PC-3 (cell line): ENCODE measurements around the gene ZBTB7C.

Experiments
- EZH2 ChIP-seq: fragments of 300-600 bp; sonication (generic); IDR thresholded peaks from one replicate; pipeline ENCODE4 v1.6.1; 2017; ENCODE audit warnings: antibody characterized with exemption, mild to moderate bottlenecking, low read length; ENCODE audit not compliant: unreplicated experiment
- TF ChIP-seq, protein P1 (sequence below): fragments of 300-600 bp; sonication (generic); conservative IDR thresholded peaks from 2 replicates; pipeline ENCODE4 v1.5.1; 2017; ENCODE audit warnings: antibody characterized with exemption, low read depth, mild to moderate bottlenecking, low read length

- TF ChIP-seq, protein P1, sequence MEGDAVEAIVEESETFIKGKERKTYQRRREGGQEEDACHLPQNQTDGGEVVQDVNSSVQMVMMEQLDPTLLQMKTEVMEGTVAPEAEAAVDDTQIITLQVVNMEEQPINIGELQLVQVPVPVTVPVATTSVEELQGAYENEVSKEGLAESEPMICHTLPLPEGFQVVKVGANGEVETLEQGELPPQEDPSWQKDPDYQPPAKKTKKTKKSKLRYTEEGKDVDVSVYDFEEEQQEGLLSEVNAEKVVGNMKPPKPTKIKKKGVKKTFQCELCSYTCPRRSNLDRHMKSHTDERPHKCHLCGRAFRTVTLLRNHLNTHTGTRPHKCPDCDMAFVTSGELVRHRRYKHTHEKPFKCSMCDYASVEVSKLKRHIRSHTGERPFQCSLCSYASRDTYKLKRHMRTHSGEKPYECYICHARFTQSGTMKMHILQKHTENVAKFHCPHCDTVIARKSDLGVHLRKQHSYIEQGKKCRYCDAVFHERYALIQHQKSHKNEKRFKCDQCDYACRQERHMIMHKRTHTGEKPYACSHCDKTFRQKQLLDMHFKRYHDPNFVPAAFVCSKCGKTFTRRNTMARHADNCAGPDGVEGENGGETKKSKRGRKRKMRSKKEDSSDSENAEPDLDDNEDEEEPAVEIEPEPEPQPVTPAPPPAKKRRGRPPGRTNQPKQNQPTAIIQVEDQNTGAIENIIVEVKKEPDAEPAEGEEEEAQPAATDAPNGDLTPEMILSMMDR = no peak
- TF ChIP-seq EZH2 = no peak
Measured at GRCh38 chr18:48079885-48080284, 329.3 kb downstream of the ZBTB7C start.
